ENCODE results near the gene PSMC1. TPM values are rescaled to one million over a fixed set of nuclear protein-coding genes. Genes with fewer than 3 reads are reported as not detected.

The PSMC1 gene
- total and polyA plus RNA-seq, 8 donors, result 24.4 to 71.4 (median 37.2) TPM

DNA sequence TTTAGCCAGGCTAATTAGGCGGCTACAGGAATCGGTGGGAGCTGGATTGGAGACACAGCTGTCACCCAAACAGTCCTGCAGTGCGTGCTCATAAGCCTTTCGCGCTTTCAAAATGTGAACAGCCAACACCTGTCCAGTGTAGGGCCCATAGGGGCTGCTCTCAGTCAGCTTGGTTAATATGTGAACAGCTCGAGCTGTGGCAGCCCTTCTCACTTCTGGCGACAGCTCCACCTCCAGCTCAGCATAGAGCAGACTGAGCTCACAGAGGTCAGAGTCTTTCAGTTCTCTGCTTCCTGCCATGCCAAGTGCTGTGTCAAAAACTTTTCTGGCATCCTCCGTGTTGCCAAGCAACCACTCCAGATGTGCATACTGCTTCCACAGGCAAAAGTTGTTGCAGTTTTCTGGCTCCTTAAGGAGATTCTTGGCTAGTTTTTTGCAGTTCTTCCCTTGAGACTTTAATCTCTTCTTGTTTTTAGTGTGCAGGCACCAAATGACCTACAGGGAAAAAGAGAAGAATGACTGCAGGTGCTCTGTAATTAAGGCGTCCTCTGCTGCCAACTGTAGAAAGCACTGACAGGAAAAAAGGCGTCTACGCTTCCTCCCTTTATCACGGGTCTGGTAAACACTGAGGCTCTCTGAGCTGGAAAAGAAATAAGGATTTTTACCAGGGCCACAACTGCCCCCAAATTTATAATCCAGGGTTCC is 32.5 kb downstream of the PSMC1 start:
- Histone ChIP-seq H3K27ac (no peak overlapping the region), H3K36me3 (peaks cover 0 to 47% (median 13%) of the 10 kb centered on the region in 3 donors), H3K4me3 (no peak overlapping the region), H3K9me3 (no peaks in the 10 kb centered on the region), H3K27me3 (no peaks in the 10 kb centered on the region), H3K4me1 (no peaks in the 10 kb centered on the region)
- intact Hi-C loops (cut with DNase I), result no loop called here
- DNase-seq (no peak), FAIRE-seq (no peak), ATAC-seq (peak in 3 of 4 donors; percentile 51 to 84 (median 76))
- WGBS, 2 donors, result 76 to 78% methylated on average over 12 of the region's 12 CpGs
- TF ChIP-seq, protein P1, sequence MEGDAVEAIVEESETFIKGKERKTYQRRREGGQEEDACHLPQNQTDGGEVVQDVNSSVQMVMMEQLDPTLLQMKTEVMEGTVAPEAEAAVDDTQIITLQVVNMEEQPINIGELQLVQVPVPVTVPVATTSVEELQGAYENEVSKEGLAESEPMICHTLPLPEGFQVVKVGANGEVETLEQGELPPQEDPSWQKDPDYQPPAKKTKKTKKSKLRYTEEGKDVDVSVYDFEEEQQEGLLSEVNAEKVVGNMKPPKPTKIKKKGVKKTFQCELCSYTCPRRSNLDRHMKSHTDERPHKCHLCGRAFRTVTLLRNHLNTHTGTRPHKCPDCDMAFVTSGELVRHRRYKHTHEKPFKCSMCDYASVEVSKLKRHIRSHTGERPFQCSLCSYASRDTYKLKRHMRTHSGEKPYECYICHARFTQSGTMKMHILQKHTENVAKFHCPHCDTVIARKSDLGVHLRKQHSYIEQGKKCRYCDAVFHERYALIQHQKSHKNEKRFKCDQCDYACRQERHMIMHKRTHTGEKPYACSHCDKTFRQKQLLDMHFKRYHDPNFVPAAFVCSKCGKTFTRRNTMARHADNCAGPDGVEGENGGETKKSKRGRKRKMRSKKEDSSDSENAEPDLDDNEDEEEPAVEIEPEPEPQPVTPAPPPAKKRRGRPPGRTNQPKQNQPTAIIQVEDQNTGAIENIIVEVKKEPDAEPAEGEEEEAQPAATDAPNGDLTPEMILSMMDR (IDR thresholded peaks at IDR 0.05), result no peak

DNA sequence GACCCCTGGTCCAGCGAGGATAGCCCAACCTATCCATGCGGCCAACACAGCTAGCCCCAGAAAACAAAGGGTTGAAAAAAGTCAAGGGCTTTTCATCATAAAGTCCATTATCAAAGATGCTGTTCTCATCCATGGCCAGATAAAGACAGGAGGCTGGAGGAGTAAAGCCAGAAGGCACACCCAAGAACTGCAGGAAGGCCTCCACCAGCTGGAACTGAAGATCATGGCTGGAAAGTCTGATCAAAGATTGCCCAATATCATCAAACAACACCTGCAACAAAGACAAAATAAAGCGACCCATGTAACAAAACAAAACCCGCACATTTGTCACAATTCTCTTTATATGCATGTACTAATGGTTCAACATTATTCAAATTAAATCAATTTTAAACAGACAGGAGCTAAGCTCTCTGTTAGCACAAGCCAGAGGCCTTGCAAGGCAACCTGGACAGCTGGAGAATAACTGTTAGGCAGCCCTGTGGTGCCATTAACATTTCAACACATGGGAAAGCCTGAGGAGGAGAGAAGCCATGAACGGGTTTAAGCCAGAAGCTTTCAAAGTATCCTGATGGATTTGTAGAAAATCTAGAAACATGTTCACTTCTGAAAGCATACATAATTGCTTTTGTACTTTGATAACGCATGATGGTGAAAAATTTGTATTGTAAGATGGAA is 34.1 kb downstream of the PSMC1 start:
- FAIRE-seq, result no peak
- H3K9me3 ChIP-seq, result no peaks in the 10 kb centered on the region
- H3K36me3 ChIP-seq, result peaks cover 0 to 45% (median 12%) of the 10 kb centered on the region in 3 donors
- TF ChIP-seq, protein P1 (IDR thresholded peaks at IDR 0.05), result no peak
- H3K4me1 ChIP-seq, result no peaks in the 10 kb centered on the region
- intact Hi-C loops (cut with DNase I), result no loop called here
- no peaks in the 10 kb centered on the region for H3K27me3 ChIP-seq
- WGBS, 2 donors, result 90 to 93% methylated on average over 6 of the region's 6 CpGs
- no peak for DNase-seq
- no peak overlapping the region for H3K4me3 ChIP-seq
- H3K27ac ChIP-seq, result no peak overlapping the region
- no peak for ATAC-seq

DNA sequence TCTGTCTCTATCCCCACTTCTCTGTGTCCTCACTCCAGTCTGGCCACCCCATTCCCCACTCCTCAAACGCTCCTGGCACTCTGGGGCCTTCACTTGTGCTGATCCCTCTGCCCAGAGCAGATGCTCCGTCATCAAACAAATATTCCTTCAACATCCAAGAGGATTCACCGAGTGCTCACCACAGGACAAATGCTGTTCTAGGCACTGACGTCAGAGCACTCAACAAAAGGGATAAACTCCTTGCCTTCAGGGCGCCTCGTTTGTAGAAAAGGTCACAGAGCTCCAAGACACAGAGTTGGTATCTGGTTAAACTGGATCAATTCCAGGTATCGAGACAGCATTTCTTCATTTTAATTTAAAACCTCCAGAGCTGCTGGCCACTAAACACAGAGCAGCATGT is 35.3 kb downstream of the PSMC1 start:
- TF ChIP-seq, protein P1 (IDR thresholded peaks at IDR 0.05), result no peak
- peaks cover 0 to 42% (median 10%) of the 10 kb centered on the region in 3 donors for H3K36me3 ChIP-seq
- H3K27ac ChIP-seq, result no peak overlapping the region
- intact Hi-C loops (cut with DNase I), result no loop called here
- no peaks in the 10 kb centered on the region for H3K9me3 ChIP-seq
- no peak overlapping the region for H3K4me3 ChIP-seq
- no peak for FAIRE-seq
- no peak for DNase-seq
- no peaks in the 10 kb centered on the region for H3K4me1 ChIP-seq
- ATAC-seq, result no peak
- H3K27me3 ChIP-seq, result no peaks in the 10 kb centered on the region
- 82 to 87% methylated on average over 7 of the region's 7 CpGs for WGBS, 2 donors

DNA sequence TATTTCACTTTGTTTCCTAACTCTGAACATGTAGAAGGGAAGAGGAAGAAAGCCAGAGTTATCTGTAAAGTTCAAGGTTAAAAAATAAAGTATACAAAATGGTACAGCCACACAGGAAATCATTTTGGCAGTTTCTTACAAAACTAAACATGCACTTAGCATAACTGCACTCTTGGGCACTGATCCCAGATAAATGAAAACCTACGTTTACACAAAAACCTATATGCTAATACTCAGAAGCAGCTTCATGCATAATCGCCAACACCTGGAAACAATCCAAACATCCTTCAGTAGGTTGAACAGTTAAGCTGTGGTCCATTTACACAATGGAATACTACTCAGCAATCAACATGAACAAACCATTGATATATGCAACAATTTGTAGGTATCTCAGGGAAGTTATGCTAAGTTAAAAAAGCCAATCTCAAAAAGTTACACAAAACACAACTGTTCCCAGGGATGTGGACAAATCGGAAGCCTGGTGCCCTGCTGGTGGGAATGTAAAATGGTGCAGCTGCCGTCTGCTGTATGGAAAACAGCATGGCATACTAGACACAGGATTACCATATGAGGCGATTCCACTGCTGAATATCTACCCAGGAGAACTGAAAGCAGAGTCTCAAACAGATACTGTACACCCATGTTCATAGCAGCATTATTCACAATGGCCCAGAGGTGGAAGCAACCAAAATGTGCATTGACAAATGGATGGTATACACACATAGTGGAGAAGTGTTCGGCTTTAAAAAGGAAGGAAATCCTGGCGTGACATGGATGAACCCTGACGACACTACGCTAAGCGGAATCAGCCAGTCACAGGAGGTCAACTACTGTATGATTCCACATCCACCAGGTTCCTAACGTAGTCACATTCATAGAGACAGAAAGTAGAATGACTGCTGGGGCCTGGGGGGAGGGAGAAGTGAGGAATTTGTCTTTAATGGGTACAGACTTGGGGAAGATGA is 37.7 kb downstream of the PSMC1 start:
- FAIRE-seq (no peak), DNase-seq (no peak), ATAC-seq (no peak)
- H3K9me3 ChIP-seq, result no peaks in the 10 kb centered on the region
- intact Hi-C loops (cut with DNase I), result no loop called here
- no peak overlapping the region for H3K27ac ChIP-seq
- H3K27me3 ChIP-seq, result no peaks in the 10 kb centered on the region
- TF ChIP-seq, protein P1 (IDR thresholded peaks at IDR 0.05), result no peak
- 89 to 90% methylated on average over 11 of the region's 11 CpGs for WGBS, 2 donors
- peaks cover 0 to 35% (median 0%) of the 10 kb centered on the region in 3 donors for H3K36me3 ChIP-seq
- H3K4me1 ChIP-seq, result no peaks in the 10 kb centered on the region
- H3K4me3 ChIP-seq, result no peak overlapping the region
